ENCODE data around the gene ADD1.
"Not testable (repeated sequence)": the region's sequence is repeated elsewhere in the genome, so short reads cannot be mapped to it uniquely, and the experiment has no call there.

Gene ADD1

DNA sequence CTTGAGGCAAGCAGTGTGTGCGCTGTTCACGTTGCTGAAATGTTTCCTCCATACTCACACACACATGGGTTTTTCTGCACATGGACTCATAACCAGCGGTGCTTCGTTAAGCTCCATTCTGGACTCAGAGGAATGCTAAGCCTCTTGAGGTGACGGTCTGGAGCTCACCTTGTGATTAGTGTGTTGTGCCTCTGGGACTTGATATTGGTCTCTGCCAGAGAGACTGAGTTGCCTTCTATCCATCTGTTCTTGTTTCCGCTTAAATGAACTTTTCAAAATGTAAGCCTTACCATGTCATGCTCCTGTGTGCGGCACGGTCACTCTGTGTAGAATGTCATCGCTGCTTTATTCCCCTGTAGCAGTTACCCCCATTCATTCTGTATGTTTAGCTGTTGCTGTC, 42.5 kb downstream of the ADD1 start:
- DNase-seq (ENCODE audit: low spot score): no peak

GRCh38 chr4:2886622-2887021, 43.0 kb downstream of the ADD1 start:
- DNase-seq (ENCODE audit: low spot score): no peak

DNA sequence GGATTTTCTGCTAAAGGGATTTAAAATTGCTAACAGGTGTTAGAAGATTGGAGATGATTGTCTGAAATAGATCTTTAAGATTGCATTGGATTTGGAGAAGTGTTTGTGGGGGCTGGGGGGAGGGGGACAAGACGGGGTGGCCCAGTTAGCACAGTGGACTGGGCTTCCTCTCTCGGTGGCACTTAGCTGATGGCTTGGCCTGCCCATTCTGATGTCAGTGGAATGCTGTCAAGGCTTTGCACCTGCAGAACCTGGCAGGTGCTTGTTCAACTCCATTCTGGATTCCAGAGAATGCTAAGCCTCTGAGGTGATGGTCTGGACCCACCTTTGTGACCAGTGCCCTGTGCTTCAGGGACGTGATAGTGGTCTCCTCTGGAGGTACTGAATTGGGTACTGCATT, 43.7 kb downstream of the ADD1 start:
- DNase-seq (ENCODE audit: low spot score): no peak

DNA sequence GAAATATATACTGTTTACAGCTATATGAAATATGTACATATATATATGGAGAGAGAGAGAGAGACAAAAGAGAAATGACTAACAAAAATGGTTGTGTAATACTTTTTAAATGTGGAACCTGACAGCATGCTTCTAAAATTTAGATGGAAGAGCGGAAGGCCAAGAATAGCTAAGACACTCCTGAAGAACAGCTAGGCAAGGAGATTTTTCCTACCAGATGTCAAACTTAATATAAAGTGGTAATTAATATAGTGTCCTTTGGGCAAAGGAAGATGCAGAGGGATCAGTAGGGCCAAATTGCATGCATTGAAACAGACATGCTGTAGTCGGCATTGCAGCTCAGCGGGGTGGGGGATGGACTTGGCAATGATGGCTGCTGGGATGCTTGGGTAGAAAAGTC, 45.2 kb downstream of the ADD1 start:
- no peak for DNase-seq (ENCODE audit: low spot score)

DNA sequence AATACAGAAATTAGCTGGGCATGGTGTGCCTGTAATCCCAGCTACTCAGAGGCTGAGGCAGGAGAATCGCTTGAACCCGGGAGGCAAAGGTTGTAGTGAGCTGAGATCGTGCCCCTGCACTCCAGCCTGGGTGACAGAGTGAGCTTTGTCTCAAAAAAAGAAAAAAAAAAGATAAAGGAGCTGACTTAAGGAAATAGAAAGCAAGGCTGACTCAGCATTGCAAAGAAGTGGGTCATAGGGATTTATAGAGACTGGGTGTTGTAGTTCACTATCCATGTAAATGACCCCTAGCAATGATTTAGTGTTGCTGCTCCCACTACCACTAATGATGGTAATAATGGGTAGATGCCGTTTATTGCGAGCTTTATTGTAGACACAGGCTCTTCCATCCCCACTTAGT, 47.6 kb downstream of the ADD1 start:
- DNase-seq (ENCODE audit: low spot score): no peak

- DNase-seq (ENCODE audit: low spot score): no peak
Observed at GRCh38 chr4:2893772-2894171, 50.1 kb downstream of the ADD1 start.

DNA sequence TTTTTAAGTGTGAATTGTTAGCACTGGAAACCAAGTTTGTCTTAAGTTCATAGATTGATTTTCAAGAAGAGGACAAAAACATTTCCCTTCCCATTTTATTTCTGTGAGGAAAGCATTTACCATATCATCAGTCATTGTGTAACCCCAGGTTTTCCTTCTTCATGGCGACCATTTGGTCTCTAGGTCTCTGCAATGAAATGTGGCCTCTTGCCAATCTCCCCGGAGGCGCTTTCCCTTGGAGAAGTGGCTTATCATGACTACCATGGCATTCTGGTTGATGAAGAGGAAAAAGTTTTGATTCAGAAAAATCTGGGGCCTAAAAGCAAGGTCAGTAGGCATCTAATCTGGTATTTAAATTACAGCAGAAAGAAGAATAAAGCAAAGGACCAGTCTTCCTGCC, 54.4 kb downstream of the ADD1 start:
- no peak for DNase-seq (ENCODE audit: low spot score)

GRCh38 chr4:2900741-2901140, 57.1 kb downstream of the ADD1 start:
- no peak for DNase-seq (ENCODE audit: low spot score)

- no peak for DNase-seq (ENCODE audit: low spot score)
Observed at GRCh38 chr4:2901186-2901585, 57.5 kb downstream of the ADD1 start.

DNA sequence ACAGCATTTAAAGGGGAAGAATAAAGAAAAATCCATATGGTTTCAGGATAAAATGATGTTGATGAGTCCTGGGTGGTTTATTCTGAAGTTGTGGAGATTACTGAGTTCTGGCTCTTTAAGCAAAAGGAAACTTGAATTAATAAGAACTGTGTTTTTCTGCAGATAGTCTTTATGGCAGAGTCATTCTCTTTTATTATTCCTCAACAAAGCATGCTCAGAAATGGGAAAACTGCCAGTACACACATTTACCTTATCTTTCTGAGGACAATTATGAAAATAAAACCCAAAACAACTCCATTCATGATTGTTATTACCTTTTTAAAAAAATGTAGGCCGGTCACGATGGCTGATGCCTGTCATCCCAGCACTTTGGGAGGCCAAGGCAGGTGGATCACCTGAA, 58.5 kb downstream of the ADD1 start:
- DNase-seq (ENCODE audit: low spot score): no peak

DNA sequence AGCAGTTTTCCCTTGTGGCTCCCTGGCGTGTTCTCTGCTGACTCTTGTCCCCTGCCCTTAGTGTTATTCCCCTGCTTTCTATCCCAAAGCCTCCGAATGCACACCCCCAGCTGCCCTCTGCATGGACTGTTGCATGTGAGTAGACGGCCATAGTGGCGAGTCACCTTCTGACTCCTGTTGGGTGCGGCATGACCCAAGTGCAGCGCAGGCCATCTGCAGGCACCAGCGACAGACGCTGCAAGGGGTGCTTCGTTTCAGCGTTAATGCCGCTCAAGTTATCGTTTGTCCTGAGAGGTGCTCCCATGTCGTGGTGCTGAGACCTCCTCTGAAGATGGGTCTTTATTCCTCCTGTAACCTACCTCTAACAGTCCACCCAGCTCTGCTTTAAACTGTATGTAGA, 61.9 kb downstream of the ADD1 start:
- no peak for DNase-seq (ENCODE audit: low spot score)

DNA sequence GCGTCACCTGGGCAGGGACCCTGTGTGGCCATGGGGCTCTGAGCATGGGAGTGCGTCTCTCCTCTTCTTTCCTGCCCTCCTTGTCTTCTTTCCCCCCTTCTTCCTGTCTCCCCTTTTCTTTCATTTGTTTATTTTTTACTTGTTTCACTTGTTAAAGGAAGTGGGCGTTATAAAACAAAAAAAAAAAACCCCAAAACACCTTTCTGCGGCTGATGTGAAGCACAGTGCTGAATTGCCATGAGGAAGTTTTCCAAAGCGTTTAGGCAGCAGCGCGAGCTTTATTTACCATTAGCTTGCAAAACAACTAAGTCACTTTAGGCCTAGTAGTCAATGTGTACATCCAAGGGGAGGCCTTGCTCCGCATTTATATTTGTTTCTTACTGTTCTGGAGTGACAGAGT, 62.6 kb downstream of the ADD1 start:
- DNase-seq (ENCODE audit: low spot score): no peak

DNA sequence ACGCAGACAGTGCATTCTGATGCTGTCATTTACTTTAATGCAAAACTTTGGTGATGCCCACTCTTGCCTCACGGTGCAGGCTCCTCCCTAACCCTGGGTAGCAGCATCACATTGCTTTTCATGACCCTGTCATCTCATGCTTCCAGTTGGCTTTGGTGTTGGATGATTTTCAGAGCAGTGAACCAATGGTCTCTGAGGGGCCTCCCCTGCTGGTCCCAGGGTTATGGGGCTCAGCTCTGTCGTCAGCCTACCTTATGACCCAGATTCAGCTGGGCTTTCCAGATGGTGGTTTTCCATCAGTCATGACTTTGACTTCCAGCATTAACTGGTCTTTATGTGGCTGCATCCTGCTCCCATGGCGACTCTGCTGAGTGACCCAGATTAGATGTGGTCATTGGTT, 63.6 kb downstream of the ADD1 start:
- DNase-seq (ENCODE audit: low spot score): no peak

DNA sequence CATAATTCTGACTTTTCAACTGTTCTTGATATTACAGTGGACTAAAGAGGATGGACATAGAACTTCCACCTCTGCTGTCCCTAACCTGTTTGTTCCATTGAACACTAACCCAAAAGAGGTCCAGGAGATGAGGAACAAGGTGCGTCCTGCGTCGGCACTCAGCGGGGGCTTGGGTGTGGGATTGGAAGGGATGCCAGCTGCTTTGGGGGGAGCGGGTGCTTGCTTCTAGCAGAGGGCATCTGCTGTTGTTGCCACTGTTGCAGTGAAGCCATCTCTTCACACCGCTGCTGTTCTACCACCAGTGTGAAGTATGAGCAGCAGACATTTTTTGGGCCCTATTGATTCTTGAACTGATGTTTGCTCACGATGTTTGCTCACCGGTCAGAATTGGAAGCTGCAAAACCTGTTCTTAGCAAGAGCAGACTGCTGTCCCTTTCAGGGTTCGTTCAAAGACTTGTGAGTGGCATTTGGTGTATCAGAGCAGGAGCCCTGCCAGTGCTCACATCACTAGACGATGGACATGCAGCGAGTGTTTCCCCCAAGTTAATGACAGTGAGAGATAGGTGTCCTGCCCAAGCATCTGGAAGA, 64.2 kb downstream of the ADD1 start:
- no peak for DNase-seq (ENCODE audit: low spot score)

GRCh38 chr4:2908686-2909085, 65.0 kb downstream of the ADD1 start:
- no peak for DNase-seq (ENCODE audit: low spot score)

DNA sequence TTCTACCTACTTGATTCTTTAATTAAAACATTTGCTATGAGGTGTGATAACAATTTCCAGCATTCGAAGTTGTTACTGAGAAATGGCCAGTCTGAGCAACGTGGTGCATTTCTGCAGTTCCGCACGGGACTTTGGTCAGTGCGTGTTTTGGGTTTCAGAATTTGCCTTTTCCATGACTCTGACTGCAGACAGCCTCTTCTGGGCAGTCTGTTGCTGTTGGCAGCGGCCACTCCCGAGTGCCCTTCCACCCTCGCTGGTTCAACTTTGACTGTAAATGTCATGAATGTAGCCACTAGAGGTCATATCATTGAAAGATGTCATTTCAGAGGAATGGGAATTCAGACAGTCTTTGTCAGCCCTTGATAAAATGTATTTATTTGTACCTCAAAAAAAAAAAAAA, 65.9 kb downstream of the ADD1 start:
- no peak for DNase-seq (ENCODE audit: low spot score)

DNA sequence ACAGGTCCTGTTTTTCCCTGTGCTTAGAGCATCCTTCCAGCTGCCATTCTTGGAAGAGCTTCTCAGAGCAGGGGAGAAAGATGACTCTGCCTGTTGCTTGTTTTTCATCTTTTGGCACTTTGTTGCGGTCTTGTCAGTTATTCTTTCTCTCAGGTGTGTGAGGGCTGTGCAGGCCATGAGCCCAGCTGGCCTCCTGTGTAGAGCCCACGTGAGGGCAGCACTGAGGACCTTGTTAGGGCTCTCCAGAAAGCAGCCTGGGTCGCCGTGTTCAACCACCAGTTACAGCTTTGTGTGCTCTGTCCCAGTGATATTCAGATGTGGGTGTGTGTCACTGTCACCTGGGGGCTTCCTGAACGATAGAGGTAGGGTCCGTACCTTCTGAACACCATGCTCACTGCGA, 66.8 kb downstream of the ADD1 start:
- peak; percentile 56 for DNase-seq (ENCODE audit: low spot score)

- DNase-seq (ENCODE audit: low spot score): no peak
Observed at GRCh38 chr4:2911868-2912267, 68.2 kb downstream of the ADD1 start.

GRCh38 chr4:2913168-2913567, 69.5 kb downstream of the ADD1 start:
- DNase-seq (ENCODE audit: low spot score): no peak

DNA sequence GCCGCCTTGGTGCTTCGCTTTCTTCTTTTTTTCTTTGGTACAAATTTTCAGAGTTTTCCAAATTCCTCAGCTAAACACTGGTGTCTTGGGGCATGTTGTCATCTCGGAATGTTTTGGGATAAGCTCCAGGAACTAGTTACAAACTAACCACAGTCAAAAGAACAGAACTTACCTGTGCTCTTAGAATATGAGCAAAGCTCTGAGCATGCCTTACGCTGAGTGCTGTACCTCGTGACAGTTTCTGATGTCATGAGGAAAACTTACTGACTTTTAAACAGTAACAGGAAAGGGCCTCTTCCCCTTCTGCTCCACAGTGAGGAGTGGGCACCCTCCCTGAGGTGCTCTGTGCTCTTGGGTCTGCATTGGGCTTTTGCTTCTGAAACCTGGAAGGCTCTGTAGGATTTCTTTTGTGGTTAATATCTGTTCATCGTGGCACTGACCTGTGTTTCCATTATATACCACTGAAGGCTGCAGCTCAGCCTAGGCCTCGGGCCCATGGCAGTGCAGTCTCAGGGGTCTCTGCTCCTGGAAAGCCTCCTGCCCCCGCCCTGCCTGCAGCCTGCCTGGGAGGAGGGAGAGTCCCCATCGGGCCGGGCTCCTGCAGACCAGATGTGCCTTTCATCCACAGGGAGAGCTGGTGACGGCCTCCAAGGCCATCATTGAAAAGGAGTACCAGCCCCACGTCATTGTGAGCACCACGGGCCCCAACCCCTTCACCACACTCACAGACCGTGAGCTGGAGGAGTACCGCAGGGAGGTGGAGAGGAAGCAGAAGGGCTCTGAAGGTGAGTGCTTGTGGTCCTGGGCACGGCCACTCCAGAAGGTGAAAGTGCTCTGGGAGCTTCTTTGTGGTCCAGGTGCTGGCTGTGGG, 70.8 kb downstream of the ADD1 start:
- no peak for DNase-seq (ENCODE audit: low spot score)

DNA sequence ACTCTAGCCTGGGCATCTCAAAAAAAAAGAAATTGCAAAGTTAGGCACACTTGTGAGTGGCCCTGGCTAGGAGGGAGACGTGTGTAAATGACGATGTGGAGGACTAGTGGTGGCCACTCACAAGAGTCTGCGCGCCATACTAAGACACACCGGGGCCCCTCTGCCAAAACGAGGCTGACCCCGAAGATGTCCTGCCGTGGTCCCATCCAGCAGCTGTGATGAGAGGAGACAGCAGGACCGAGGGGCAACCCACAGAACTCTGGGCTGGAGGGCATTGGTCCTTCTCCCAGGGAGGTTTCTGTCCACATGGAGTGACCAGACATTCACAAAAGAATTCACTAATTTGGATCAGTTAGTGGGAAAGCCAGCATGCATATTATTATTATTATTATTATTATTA, 72.1 kb downstream of the ADD1 start:
- no peak for DNase-seq (ENCODE audit: low spot score)

DNA sequence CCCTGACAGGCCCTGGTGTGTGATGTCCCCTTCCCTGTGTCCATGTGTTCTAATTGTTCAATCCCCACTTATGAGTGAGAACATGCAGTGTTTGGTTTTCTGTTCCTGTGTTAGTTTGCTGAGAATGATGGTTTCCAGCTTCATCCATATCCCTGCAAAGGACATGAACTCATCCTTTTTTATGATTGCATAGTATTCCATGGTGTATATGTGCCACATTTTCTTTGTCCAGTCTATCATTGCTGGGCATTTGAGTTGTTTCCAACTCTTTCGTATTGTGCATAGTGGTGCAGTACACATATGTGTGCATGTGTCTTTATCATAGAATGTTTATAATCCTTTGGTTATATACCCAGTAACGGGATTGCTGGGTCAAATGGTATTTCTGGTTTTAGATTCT, 73.1 kb downstream of the ADD1 start:
- not testable (repeated sequence) for DNase-seq (ENCODE audit: low spot score)

DNA sequence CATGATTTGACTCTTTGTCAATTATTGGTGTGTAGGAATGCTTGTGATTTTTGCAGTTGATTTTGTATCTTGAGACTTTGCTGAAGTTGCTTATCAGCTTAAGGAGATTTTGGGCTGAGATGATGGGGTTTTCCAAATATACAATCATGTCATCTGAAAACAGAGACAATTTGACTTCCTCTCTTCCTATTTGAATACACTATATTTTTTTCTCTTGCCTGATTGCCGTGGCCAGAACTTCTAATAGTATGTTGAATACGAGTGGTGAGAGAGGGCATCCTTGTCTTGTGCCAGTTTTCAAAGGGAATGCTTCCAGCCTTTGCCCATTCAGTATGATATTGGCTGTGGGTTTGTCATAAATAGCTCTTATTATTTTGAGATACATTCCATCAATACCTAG, 74.7 kb downstream of the ADD1 start:
- DNase-seq (ENCODE audit: low spot score): not testable (repeated sequence)

DNA sequence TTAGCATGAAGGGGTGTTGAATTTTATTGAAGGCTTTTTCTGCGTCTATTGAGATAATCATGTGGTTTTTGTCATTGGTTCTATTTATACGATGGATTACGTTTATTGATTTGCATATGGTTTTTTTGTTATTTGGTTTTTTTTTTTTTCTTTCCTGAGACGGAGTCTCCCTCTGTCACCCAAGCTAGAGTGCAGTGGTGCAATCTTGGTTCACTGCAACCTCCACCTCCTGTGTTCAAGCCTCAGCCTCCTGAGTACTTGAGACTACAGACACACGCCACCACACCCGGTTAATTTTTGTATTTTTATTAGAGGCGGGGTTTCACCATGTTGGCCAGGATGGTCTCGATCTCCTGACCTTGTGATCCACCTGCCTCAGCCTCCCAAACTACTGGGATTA, 75.1 kb downstream of the ADD1 start:
- not testable (repeated sequence) for DNase-seq (ENCODE audit: low spot score)
